ENCODE results near the gene CD101. TPM values are rescaled to one million over a fixed set of nuclear protein-coding genes. Genes with fewer than 3 reads are reported as not detected.

CD101 gene
- total RNA-seq, 1 experiment from 2014 or later, result 1.7 TPM

GRCh38 chr1:117054068-117054467 lies 52.5 kb downstream of the CD101 start:
- H3K27ac ChIP-seq (ENCODE audit: low read depth, low read length, poor library complexity, severe bottlenecking), result no peak overlapping the region
- no peaks in the 10 kb centered on the region for H3K27me3 ChIP-seq (replicated peaks; ENCODE audit: insufficient read depth, low read depth, low read length, poor library complexity)
- H3K9me3 ChIP-seq (ENCODE audit: low read depth, low read length, poor library complexity, severe bottlenecking), result no peaks in the 10 kb centered on the region
- H3K4me1 ChIP-seq (ENCODE audit: insufficient read depth, low read length, poor library complexity, severe bottlenecking), result peaks cover 9% of the 10 kb centered on the region
- no peaks in the 10 kb centered on the region for H3K36me3 ChIP-seq (ENCODE audit: insufficient read depth, low read length, poor library complexity, severe bottlenecking)
- POLR2A ChIA-PET (ENCODE audit: low non-redundant PET), result no interaction called here
- no peak for TF ChIP-seq EZH2 (IDR thresholded peaks at IDR 0.05; ENCODE audit: borderline replicate concordance, low read depth, low read length, poor library complexity, severe bottlenecking)
- TF ChIP-seq CTCF (conservative IDR thresholded peaks at IDR 0.05; ENCODE audit: low read depth, low read length), result no peak
- no TSS peak for BruUV-seq (replicated peaks)
- H3K4me3 ChIP-seq (ENCODE audit: low read depth, low read length, poor library complexity, severe bottlenecking), result no peak overlapping the region
- CTCF ChIA-PET, result no interaction called here
- DNase-seq (ENCODE audit: low spot score), result no peak
- intact Hi-C loops (cut with micrococcal nuclease; ENCODE audit: unreplicated experiment), result loop anchor here (2.0 kb wide), 1 partner anchor 199 kb away; no protein-coding TSS in a partner anchor

- Histone ChIP-seq H3K9me3 (ENCODE audit: low read depth, low read length, poor library complexity, severe bottlenecking) (no peaks in the 10 kb centered on the region), H3K4me3 (ENCODE audit: low read depth, low read length, poor library complexity, severe bottlenecking) (peak overlapping the region; percentile 84), H3K4me1 (ENCODE audit: insufficient read depth, low read length, poor library complexity, severe bottlenecking) (peaks cover 23% of the 10 kb centered on the region), H3K27ac (ENCODE audit: low read depth, low read length, poor library complexity, severe bottlenecking) (peak overlapping the region; percentile 92), H3K36me3 (ENCODE audit: insufficient read depth, low read length, poor library complexity, severe bottlenecking) (peaks cover 11% of the 10 kb centered on the region), H3K27me3 (replicated peaks; ENCODE audit: insufficient read depth, low read depth, low read length, poor library complexity) (no peaks in the 10 kb centered on the region)
- no TSS peak for BruUV-seq (replicated peaks)
- POLR2A ChIA-PET (ENCODE audit: low non-redundant PET), result no interaction called here
- DNase-seq (ENCODE audit: low spot score), result no peak
- intact Hi-C loops (cut with micrococcal nuclease; ENCODE audit: unreplicated experiment), result loop anchor here (5.0 kb wide), 1 partner anchor 337 kb away; no protein-coding TSS in a partner anchor
- CTCF ChIA-PET, result no interaction called here
- no peak for TF ChIP-seq CTCF (conservative IDR thresholded peaks at IDR 0.05; ENCODE audit: low read depth, low read length)
Measured at GRCh38 chr1:117058810-117059209, 57.2 kb downstream of the CD101 start.

GRCh38 chr1:117059334-117059677 lies 57.7 kb downstream of the CD101 start:
- ChIA-PET POLR2A (ENCODE audit: low non-redundant PET) (no interaction called here), CTCF (interaction anchor here (0.6 to 1.3 kb wide), 2 partner anchors 322 to 334 kb away, joined by 3 to 9 read pairs; no protein-coding TSS in a partner anchor)
- Histone ChIP-seq H3K27me3 (replicated peaks; ENCODE audit: insufficient read depth, low read depth, low read length, poor library complexity) (no peaks in the 10 kb centered on the region), H3K4me3 (ENCODE audit: low read depth, low read length, poor library complexity, severe bottlenecking) (peak overlapping the region; percentile 84), H3K4me1 (ENCODE audit: insufficient read depth, low read length, poor library complexity, severe bottlenecking) (peaks cover 23% of the 10 kb centered on the region), H3K9me3 (ENCODE audit: low read depth, low read length, poor library complexity, severe bottlenecking) (no peaks in the 10 kb centered on the region), H3K27ac (ENCODE audit: low read depth, low read length, poor library complexity, severe bottlenecking) (peak overlapping the region; percentile 92), H3K36me3 (ENCODE audit: insufficient read depth, low read length, poor library complexity, severe bottlenecking) (peaks cover 13% of the 10 kb centered on the region)
- BruUV-seq (replicated peaks), result TSS peak; percentile 83
- no peak for TF ChIP-seq EZH2 (IDR thresholded peaks at IDR 0.05; ENCODE audit: borderline replicate concordance, low read depth, low read length, poor library complexity, severe bottlenecking)
- no peak for TF ChIP-seq CTCF (conservative IDR thresholded peaks at IDR 0.05; ENCODE audit: low read depth, low read length)
- no peak for DNase-seq (ENCODE audit: low spot score)
- intact Hi-C loops (cut with micrococcal nuclease; ENCODE audit: unreplicated experiment), result loop anchor here (5.0 kb wide), 1 partner anchor 337 kb away; no protein-coding TSS in a partner anchor

Data from A673 (cell line).